Measurements from ENCODE around the gene HADHB. TPM values are rescaled to one million over a fixed set of nuclear protein-coding genes. Genes with fewer than 3 reads are reported as not detected.

The HADHB gene
- total RNA-seq = 178 TPM

DNA sequence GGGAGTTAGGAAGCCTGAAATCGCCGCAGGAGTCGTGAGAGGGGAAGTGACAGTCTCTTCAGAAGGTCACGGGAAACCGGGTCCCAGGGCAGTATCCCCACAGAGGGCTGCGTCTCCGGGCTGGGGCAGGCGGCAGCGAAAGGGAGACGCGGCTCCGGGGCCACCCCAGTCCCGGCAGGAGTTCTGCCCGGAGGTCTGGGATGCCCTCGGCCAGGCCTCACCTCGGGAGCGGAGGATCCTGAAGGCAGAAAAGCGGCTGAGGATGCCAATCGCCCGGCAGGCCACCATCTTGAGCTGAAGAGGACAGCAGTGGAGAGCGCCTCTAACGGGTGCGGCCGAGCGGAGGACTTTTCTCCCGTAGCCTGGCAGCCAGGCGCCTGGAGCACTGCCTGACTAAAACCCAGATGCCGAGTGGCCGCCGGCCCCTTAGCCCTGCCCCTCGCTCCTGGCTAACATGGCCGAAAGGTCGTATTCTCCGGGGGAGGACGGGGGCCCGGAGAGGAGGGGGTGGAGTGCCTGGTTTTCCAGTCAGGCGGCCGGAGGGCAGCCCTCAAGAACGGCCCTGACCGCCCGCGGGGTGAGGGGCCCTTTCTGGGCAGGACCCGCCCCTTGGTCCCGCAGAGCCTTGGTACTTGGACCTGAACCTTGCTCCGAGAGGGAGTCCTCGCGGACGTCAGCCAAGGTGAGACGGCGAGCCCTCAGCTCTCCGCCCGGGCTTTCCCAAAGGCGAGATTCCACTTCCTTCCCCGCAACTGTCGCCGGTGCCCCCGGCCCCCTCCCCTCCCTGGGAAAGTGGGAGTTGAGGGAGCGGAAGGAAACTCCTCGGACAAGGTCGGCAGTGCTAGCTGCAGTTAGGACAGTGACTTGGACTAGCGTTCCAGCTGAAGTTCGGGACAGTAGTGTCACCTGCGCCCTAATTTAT, at the start of gene HADHB, which contains the start of gene HADHA:
Gene HADHB (plus strand): TSS at position 631 of the 922 bp plus-strand sequence. CDS start 9,316 bp downstream, outside the sequence.
Gene HADHA (minus strand): TSS at position 324 of the 922 bp plus-strand sequence. CDS start 36 bp downstream, at position 288.
- peak; percentile 95 for DNase-seq (ENCODE audit: low spot score)
- ATAC-seq = peak; percentile 85

DNA sequence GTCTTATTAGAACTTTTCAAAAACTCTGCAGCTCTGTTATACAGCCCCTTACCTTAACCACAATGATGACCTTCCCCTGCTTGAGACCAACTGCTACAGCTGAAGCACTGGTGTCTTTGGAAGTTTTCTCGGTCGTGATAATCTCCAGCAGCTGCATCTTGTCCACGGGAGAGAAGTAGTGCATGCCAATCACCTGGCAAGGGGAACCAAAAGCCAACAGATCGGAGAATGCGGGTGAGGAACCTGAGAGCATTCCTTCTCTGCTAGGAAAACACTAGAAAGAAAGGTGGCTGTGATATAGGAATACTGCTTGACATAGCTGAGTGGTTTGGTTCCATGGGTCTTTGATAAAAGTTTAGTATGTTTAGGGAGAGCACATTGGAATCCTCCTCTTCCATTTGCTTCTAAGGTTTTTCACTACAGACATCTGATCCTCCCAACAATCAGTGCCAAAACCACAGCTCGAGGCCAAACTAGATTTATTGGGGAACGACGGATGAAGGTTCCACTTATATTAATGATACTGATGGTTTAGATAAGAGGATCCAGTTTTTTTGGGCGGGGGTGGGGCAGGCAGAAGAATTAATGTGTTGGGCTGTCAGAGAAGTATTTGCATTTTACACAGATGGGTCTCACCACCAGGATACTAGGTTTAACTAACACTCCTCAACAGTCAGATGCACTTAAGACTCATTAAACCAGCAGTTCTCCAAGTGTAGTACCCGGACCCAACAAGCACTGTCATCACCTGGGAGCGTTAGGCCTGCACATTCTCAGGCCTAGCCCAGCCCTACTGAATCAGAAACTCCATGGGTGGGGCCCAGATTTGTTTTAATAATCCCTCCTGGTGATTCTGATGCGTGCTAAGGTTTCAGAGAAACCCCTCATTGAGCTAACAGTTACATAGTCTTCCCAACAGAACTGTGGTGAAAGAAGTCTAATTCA, 49.4 kb upstream of the HADHB start:
- DNase-seq (ENCODE audit: low spot score) = no peak
- no peak for ATAC-seq

GRCh38 chr2:26196683-26197418, 47.9 kb upstream of the HADHB start:
- DNase-seq (ENCODE audit: low spot score) (no peak), ATAC-seq (no peak)

DNA sequence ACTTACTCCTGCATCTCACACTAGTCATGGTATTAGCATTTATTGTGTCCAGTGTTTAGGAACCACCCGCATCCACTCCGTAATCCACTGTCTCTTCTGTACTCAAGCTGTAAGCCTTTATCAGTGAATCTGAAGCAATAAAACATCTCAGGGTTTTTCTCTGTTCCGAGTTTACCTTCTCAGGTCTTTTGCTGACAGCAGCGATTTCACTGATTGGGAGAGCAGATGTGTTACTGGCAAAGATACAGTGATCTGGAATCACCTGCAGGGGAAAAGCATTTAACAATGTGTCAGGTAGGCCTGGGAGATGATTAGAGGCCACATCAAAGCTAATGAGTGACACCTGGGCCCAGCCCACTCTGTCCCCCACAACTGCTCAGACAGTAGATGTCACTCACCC, 47.2 kb upstream of the HADHB start:
- no peak for DNase-seq (ENCODE audit: low spot score)
- no peak for ATAC-seq

GRCh38 chr2:26202981-26203490, 41.7 kb upstream of the HADHB start:
- DNase-seq (ENCODE audit: low spot score) (no peak), ATAC-seq (no peak)

- DNase-seq (ENCODE audit: low spot score) (no peak), ATAC-seq (no peak)
Observed at GRCh38 chr2:26203906-26204305, 40.8 kb upstream of the HADHB start.

DNA sequence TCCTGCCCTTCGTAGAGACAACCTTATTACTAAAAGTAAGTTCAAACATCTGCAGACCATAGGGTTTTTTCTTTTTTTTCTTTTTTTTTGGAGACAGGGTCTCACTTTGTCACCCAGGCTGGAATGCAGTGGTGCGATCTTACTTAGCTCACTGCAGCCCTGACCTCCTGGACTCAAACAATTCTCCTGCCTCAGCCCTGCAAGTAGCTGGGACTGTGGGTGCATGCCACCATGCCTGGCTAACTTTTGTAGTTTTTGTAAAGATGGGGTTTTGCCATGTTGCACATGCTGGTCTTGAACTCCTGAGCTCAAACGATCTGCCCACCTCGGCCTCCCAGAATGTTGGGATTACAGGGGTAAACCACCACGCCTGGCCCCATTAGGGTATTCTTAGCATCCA, 32.7 kb upstream of the HADHB start:
- no peak for ATAC-seq
- no peak for DNase-seq (ENCODE audit: low spot score)

- ATAC-seq (no peak), DNase-seq (ENCODE audit: low spot score) (no peak)
Observed at GRCh38 chr2:26214759-26215158, 30.0 kb upstream of the HADHB start.

DNA sequence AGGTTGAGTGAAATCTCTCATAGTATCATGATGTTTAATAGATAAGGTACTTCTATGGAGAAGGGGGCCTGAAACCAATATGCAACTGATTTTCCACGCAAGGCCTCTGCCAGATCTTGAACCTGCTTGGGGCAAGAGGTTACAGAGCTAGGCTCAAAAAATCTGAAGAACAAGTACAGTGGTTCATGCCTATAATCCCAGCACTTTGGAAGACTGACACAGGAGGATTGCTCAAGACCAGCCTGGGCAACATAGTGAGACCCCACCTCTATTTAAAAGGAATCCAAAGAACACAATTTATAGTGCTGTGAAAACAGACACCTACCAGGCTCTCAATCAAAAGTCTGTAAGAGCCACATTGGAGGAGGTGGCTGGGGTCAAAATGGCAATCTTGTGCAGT, 28.9 kb upstream of the HADHB start:
- no peak for ATAC-seq
- no peak for DNase-seq (ENCODE audit: low spot score)

DNA sequence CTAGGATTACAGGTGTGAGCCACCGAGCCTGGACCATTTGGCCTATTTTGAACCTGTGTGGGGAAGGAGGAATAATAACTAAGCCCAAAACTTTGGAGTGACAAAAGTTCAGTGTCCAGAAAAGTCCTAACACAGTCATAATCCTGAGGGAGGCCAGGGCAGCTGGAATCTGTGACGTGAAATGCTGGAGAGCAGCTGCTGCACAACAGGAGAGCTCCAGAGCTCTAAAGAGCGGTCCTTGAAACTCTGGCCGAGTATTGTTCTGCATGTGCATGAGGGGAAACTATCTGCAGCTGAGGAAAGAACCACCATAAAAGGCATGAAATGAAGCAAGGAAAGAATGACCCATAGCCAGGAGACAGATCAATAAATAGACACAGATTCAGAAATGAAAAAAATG, 28.2 kb upstream of the HADHB start:
- ATAC-seq (no peak), DNase-seq (ENCODE audit: low spot score) (no peak)

DNA sequence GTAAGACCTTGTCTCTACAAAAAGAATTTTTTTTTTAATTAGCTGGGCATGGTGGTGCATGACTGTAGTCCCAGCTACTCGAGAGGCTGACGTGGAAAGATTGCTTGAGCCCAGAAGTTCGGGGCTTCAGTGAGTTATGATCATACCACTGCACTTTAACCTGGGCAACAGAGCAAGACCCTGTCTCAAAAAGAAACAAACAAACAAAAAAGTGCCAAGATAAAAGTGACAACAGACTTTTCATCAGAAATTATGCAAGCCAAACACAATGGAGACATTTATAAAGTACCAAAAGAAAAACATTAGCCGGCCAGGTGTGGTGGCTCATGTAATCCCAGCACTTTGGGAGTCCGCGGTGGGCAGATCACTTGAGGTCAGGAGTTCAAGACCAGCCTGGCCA, 27.0 kb upstream of the HADHB start:
- DNase-seq (ENCODE audit: low spot score) (no peak), ATAC-seq (no peak)

- ATAC-seq (no peak), DNase-seq (ENCODE audit: low spot score) (no peak)
Observed at GRCh38 chr2:26223018-26223417, 21.7 kb upstream of the HADHB start.

- DNase-seq (ENCODE audit: low spot score) (no peak), ATAC-seq (no peak)
Observed at GRCh38 chr2:26224095-26224494, 20.6 kb upstream of the HADHB start.

GRCh38 chr2:26229595-26229994, 15.1 kb upstream of the HADHB start:
- DNase-seq (ENCODE audit: low spot score) (no peak), ATAC-seq (no peak)

GRCh38 chr2:26230806-26231205, 13.9 kb upstream of the HADHB start:
- DNase-seq (ENCODE audit: low spot score) (no peak), ATAC-seq (no peak)

GRCh38 chr2:26235089-26235488, 9.7 kb upstream of the HADHB start:
- ATAC-seq = peak; percentile 71
- no peak for DNase-seq (ENCODE audit: low spot score)

DNA sequence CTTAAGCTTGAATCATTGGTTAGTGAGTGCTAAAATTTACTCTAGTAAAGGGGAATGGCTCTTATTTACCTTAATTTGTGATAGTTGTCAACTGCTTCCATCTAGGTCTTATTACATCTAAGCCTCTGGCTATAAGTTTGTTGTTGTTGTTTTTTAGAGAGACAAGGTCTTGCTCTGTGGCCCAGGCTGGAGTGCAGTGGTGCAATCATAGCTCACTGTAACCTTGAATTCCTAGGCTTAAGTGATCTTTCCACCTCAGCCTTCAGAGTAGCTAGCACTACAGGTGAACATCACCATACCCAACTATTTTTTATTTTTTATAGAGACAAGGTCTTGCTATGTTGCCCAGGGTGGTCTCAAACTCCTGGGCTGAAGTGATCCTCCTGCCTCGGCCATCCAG, 6.9 kb upstream of the HADHB start:
- ATAC-seq (no peak), DNase-seq (ENCODE audit: low spot score) (no peak)

DNA sequence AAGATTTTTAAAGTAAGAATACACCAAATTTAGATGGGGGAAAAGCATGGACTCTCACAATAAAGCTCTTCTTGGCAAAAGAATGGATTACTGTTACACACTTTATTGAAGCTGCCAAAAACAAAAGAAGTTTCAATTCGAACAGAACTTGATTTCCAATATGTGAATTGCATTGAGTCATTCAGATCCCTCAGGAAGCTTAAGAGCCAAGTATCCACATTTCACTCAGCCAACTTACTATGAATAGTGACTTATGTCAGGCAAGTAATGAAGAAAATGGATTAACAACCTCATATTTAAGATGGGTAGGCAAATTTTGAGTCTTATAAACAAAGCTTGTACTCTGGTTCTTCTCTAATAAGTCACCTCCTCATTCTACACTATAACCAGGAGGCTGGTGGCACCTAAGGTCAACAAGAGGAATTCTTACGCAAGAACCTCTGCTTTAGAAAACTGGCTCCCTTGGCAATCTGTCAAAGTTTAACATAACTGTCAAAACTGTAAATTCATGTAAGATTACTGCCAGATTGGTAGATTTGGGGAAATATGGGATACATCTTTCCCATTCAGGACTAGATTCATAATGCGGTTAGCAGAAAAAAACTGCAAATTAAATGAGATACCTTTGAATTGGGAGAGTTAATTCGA, 6.3 kb upstream of the HADHB start:
- DNase-seq (ENCODE audit: low spot score) = no peak
- peak; percentile 55 for ATAC-seq

DNA sequence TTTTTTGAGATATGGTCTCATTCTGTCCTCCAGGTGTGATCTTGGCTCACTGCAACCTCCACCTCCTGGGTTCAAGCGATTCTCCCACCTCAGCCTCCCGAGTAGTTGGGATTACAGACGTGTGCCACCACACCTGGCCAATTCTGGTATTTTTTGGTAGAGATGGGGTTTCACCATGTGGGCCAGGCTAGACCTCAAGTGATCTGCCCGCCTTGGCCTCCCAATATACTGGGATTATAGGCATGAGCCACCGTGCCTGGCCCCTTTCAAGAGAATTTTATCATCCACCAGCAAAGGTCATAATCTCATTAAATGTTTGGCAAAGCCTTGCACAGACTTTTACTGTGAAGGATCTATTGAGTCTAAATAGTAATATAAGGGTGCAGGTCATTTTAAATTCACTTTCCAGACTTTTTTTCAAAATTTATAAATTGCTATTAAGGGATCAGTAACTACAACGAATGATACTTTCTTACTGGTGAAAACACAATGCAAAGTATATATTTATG, 2.8 kb upstream of the HADHB start:
- DNase-seq (ENCODE audit: low spot score) (no peak), ATAC-seq (no peak)

Measured in left lobe of liver (tissue), 2 donors.